K562 (cell line): ENCODE data around the gene HOXB3.
A peak's percentile ranks its signal among the peaks of the same experiment; 100 is the strongest.

ENCODE experiments used
- ARID3B ChIP-seq: fragments of 250-450 bp; sonication (Bioruptor Pico); IDR thresholded peaks from 2 replicates; pipeline ENCODE4 v1.4.0; 2020; ENCODE audit warnings: borderline replicate concordance
- ATF6 ChIP-seq: sonication (generic); formaldehyde crosslinking; IDR thresholded peaks from 2 replicates; pipeline ENCODE4 v1.4.0; 2020; ENCODE audit warnings: mild to moderate bottlenecking, missing genetic modification reagents
- CTCF ChIP-seq, 3 experiments: IDR thresholded peaks in 2 of 3; conservative IDR thresholded peaks in 1 of 3; 2 replicates each; pipeline ENCODE4 v1.5.1; 2011 to 2012; ENCODE audit warnings: low read length in 3 of 3, mild to moderate bottlenecking in 3 of 3, control low read depth in 2 of 3, improper control_type of control experiment in 1 of 3, inconsistent platforms in 1 of 3, low read depth in 1 of 3, mixed read lengths in 1 of 3, moderate library complexity in 1 of 3; ENCODE audit not compliant: insufficient read depth in 2 of 3
- DIDO1 ChIP-seq: fragments of 450-650 bp; IDR thresholded peaks from 2 replicates; pipeline ENCODE4 v1.6.1; 2016; ENCODE audit warnings: low read depth, missing biosample characterization, missing genetic modification characterization
- HNRNPUL1 ChIP-seq: fragments of 200-400 bp; formaldehyde crosslinking; IDR thresholded peaks from 2 replicates; pipeline ENCODE4 v1.6.1; 2017; ENCODE audit warnings: low read length
- MAX ChIP-seq: sonication (generic); formaldehyde crosslinking; IDR thresholded peaks from 2 replicates; pipeline ENCODE4 v1.9.0; 2022; ENCODE audit warnings: mild to moderate bottlenecking, missing genetic modification reagents
- POLR2A ChIP-seq: fragments of 450-650 bp; conservative IDR thresholded peaks from 2 replicates; pipeline ENCODE4 v1.6.1; 2016
- POLR2AphosphoS2 ChIP-seq: IDR thresholded peaks from 2 replicates; pipeline ENCODE4 v1.6.1; 2012; ENCODE audit warnings: low read length, improper control_type of control experiment
- POLR2AphosphoS5 ChIP-seq: IDR thresholded peaks from 2 replicates; pipeline ENCODE4 v1.6.1; 2011; ENCODE audit warnings: mild to moderate bottlenecking, low read depth, low read length, moderate library complexity; ENCODE audit not compliant: control insufficient read depth, insufficient read depth
- PRPF4 ChIP-seq: fragments of 200-400 bp; formaldehyde crosslinking; IDR thresholded peaks from one replicate; pipeline ENCODE4 v1.6.1; 2017; ENCODE audit warnings: low read length, low read depth, mild to moderate bottlenecking; ENCODE audit not compliant: insufficient read depth, poor library complexity, severe bottlenecking
- TAF1 ChIP-seq: IDR thresholded peaks from 2 replicates; pipeline ENCODE4 v1.6.1; 2011; ENCODE audit warnings: mild to moderate bottlenecking, low read length, moderate library complexity; ENCODE audit not compliant: insufficient read depth, control insufficient read depth, severe bottlenecking; ENCODE audit errors: extremely low read depth
- ZBTB40 ChIP-seq, 2 experiments: fragments of 450-650 bp in 1 of 2; sonication (generic) in 1 of 2; formaldehyde crosslinking in 1 of 2; IDR thresholded peaks; 2 replicates each; pipeline versions ENCODE4 v1.7.1 to v1.9.0; 2016 to 2022; ENCODE audit warnings: inconsistent platforms in 1 of 2, mild to moderate bottlenecking in 1 of 2, missing genetic modification reagents in 1 of 2
- ZZZ3 ChIP-seq: fragments of 450-650 bp; IDR thresholded peaks from 2 replicates; pipeline ENCODE4 v1.6.1; 2016; ENCODE audit warnings: antibody characterized with exemption, mild to moderate bottlenecking, moderate library complexity
- TF ChIP-seq, protein P1 (sequence below): fragments of 250-450 bp; sonication (Bioruptor Pico); IDR thresholded peaks from 2 replicates; pipeline ENCODE4 v1.5.0; 2021; ENCODE audit warnings: mild to moderate bottlenecking, moderate library complexity

- TF ChIP-seq ARID3B (CRISPR knock-in tag) (no peak), CTCF (IDR thresholded peaks at IDR 0.05 in 2 of 3, conservative IDR thresholded peaks at IDR 0.05 in 1 of 3; ENCODE audit: insufficient read depth in 2 of 3, low read depth in 1 of 3, low read length in 3 of 3) (no peak), POLR2AphosphoS2 (no peak), TAF1 (peak; percentile 17), POLR2A (peak; percentile 70; the same call in 1 of the 2 replicates), HNRNPUL1 (no peak), ZBTB40 (IDR thresholded peaks at IDR 0.05) (no peak), ZBTB40 (CRISPR knock-in tag; IDR thresholded peaks at IDR 0.05) (no peak), ZZZ3 (no peak), ATF6 (CRISPR knock-in tag) (no peak), PRPF4 (no peak), MAX (no peak), DIDO1 (tag) (no peak), POLR2AphosphoS5 (no peak; the same call in 1 of the 2 replicates)
- TF ChIP-seq, protein P1, sequence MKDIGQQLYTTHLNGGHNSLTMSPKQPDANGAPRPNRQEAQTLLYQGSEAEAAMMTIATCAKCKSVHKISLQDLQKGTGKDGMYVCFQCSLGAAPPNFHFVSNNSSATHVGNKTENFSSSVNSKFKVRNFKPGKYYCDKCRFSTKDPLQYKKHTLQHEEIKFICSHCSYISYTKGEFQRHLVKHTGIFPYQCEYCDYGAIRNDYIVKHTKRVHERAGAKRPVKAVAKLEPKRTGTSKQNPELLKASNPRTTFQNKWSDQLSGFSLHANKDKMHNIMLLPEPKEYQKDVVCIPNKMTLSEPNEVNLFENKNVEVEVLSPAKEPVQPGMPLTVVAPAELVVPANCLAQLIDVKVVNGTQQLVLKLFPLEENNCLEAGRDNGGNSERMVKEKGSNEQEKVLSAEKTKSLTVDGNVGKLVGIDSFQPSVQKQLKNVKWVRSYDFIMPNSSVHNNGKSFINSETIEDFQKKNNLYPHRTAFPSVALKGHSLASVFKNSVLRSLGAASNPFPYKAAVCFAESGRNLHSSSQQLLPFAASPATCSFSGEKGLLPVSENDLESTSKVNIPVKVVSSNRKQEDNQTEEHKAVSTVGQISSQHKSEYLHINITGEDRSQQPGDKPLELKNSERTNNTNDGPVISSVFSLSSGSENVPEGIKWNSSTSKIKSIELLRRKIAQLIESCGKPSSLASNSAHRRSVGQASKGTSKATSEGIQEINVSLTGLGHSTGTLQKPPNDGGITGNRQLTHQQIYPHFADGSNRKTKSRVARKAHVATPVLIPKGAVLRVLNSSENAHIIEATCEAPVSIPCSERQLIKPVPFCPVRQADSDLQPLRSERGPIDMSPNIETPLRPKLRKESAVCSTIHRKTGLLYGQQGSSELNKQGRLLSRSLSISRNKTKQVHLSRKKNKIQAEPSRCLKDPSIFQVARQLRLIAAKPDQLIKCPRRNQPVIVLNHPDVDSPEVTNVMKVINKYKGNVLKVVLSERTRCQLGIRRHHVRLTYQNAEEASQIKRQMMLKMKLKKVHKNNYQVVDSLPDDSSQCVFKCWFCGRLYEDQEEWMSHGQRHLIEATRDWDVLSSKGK (CRISPR knock-in tag), result no peak
Measured at GRCh38 chr17:48547808-48548522, 42.1 kb downstream of the HOXB3 start.
